Loucy (cell line): ENCODE data around the gene TEX19.

Experiments
- H2AFZ ChIP-seq: fragments of 200-600 bp; sonication (generic); 2 replicates; pipeline ENCODE4 v1.6.0; 2016; ENCODE audit warnings: antibody characterized with exemption, mild to moderate bottlenecking, low read length, moderate library complexity
- H3F3A ChIP-seq: fragments of 200-600 bp; 2 replicates; pipeline ENCODE4 v1.6.0; 2016; ENCODE audit warnings: antibody characterized with exemption, low read depth, mild to moderate bottlenecking
- H3K27me3 ChIP-seq: fragments of 200-600 bp; sonication (generic); 2 replicates; pipeline ENCODE4 v1.6.1; 2014; ENCODE audit warnings: low read length, mild to moderate bottlenecking; ENCODE audit not compliant: insufficient read depth, poor library complexity, severe bottlenecking
- H3K36me3 ChIP-seq: fragments of 200-600 bp; sonication (generic); 2 replicates; pipeline ENCODE4 v1.6.1; 2016; ENCODE audit warnings: low read length; ENCODE audit not compliant: insufficient read depth
- H3K4me1 ChIP-seq: fragments of 200-600 bp; sonication (generic); 2 replicates; pipeline ENCODE4 v1.5.1; 2014; ENCODE audit warnings: low read length, mild to moderate bottlenecking; ENCODE audit not compliant: insufficient read depth, poor library complexity, severe bottlenecking
- H3K4me2 ChIP-seq: fragments of 200-600 bp; sonication (generic); 2 replicates; pipeline ENCODE4 v1.6.0; 2014; ENCODE audit warnings: antibody characterized with exemption, low read length, low read depth, mild to moderate bottlenecking; ENCODE audit not compliant: poor library complexity, severe bottlenecking
- H3K4me3 ChIP-seq: fragments of 200-600 bp; sonication (generic); 2 replicates; pipeline ENCODE4 v1.5.1; 2014; ENCODE audit warnings: low read length, mild to moderate bottlenecking, mixed read lengths; ENCODE audit not compliant: poor library complexity, severe bottlenecking
- H3K79me2 ChIP-seq: fragments of 200-600 bp; sonication (generic); 2 replicates; pipeline ENCODE4 v1.6.1; 2014; ENCODE audit warnings: low read length; ENCODE audit not compliant: insufficient read depth
- H3K9ac ChIP-seq: fragments of 200-600 bp; sonication (generic); 2 replicates; pipeline ENCODE4 v1.6.0; 2014; ENCODE audit warnings: mild to moderate bottlenecking, low read depth, low read length, moderate library complexity; ENCODE audit not compliant: poor library complexity, severe bottlenecking
- H3K9me2 ChIP-seq: fragments of 200-600 bp; sonication (generic); replicated peaks from 2 replicates; pipeline ENCODE4 v1.6.1; 2016; ENCODE audit warnings: low read depth, low read length, mixed read lengths
- H3K9me3 ChIP-seq: fragments of 200-600 bp; sonication (generic); 2 replicates; pipeline ENCODE4 v1.6.1; 2014; ENCODE audit warnings: mild to moderate bottlenecking, antibody characterized with exemption, low read length, low read depth; ENCODE audit not compliant: insufficient read depth
- H4K20me1 ChIP-seq: fragments of 200-600 bp; sonication (generic); 2 replicates; pipeline ENCODE4 v1.6.0; 2014; ENCODE audit warnings: antibody characterized with exemption, low read length, mild to moderate bottlenecking; ENCODE audit not compliant: insufficient read depth, poor library complexity, severe bottlenecking
- CTCF ChIP-seq: fragments of 200-600 bp; sonication (generic); conservative IDR thresholded peaks from 2 replicates; pipeline ENCODE4 v1.5.1; 2014; ENCODE audit warnings: mild to moderate bottlenecking, antibody characterized with exemption, low read length
- EZH2phosphoT487 ChIP-seq: fragments of 200-600 bp; IDR thresholded peaks from 2 replicates; pipeline ENCODE4 v1.6.1; 2018; ENCODE audit warnings: antibody characterized with exemption, mild to moderate bottlenecking, moderate library complexity, borderline replicate concordance

TEX19 gene

DNA sequence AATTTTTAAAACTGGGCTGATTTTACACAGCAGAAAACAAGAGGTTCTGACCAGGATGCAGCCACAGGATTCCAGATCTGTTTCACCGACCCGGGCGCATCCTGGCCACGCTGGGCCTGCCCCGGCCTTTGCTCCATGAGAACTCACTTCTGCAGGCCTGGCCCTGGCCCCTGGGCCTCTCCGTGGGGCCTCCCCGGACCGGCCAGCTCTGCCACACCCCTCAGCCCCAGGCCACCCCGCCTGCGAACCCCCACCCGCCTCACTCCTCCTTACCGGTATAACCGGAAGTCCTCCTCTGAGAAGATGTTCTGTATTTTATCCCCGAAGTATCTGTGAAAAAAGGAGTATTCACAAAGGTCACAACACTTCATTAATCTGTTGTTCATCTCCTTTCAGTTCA is 46.0 kb downstream of the TEX19 start:
- TF ChIP-seq EZH2phosphoT487: no peak
- no peak for TF ChIP-seq CTCF
- H3K9ac ChIP-seq: no peak overlapping the region
- no peak overlapping the region for H3K4me3 ChIP-seq
- no peak overlapping the region for H3K4me2 ChIP-seq
- no peaks in the 10 kb centered on the region for H4K20me1 ChIP-seq
- peaks cover 6% of the 10 kb centered on the region for H3F3A ChIP-seq
- H2AFZ ChIP-seq: no peak overlapping the region
- H3K9me3 ChIP-seq: no peaks in the 10 kb centered on the region
- no peaks in the 10 kb centered on the region for H3K9me2 ChIP-seq
- H3K27me3 ChIP-seq: no peaks in the 10 kb centered on the region
- peaks cover 6% of the 10 kb centered on the region; the same call in 1 of the 2 replicates for H3K36me3 ChIP-seq
- H3K79me2 ChIP-seq: no peaks in the 10 kb centered on the region
- H3K4me1 ChIP-seq: peaks cover 20% of the 10 kb centered on the region

DNA sequence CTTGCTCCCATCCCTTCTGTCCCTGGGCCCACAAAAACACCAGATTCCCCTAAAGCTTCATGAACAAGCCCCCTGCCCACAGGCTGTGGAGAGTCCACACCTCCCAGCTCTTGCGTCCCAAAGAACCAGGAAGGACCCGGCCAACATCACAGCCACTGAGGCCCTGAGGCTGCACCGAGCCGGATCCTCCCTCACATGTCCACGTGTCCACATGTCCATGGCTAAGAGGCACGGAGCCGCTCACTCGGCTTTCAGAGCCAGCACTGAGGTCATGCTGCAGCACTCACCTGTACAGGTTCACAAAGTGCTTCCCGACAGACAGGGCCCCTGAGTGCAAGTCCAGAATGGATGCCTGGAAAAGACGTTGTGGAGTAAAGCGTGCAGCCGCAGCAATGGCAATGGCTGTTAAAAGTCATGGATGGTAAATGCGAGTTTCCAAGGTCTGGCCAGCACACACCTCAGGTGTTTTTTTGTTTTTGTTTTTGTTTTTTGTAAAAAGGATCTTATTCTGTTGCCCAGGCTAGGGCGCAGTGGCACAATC is 47.2 kb downstream of the TEX19 start:
- Histone ChIP-seq H3K27me3 (no peaks in the 10 kb centered on the region), H3K9me2 (no peaks in the 10 kb centered on the region), H3K9me3 (no peaks in the 10 kb centered on the region), H3K79me2 (no peaks in the 10 kb centered on the region), H3K4me1 (peaks cover 11% of the 10 kb centered on the region), H2AFZ (no peak overlapping the region), H3F3A (no peaks in the 10 kb centered on the region), H4K20me1 (no peaks in the 10 kb centered on the region), H3K4me3 (no peak overlapping the region), H3K4me2 (no peak overlapping the region), H3K36me3 (peaks cover 6% of the 10 kb centered on the region; the same call in 1 of the 2 replicates), H3K9ac (no peak overlapping the region)
- TF ChIP-seq EZH2phosphoT487: no peak
- TF ChIP-seq CTCF: no peak

DNA sequence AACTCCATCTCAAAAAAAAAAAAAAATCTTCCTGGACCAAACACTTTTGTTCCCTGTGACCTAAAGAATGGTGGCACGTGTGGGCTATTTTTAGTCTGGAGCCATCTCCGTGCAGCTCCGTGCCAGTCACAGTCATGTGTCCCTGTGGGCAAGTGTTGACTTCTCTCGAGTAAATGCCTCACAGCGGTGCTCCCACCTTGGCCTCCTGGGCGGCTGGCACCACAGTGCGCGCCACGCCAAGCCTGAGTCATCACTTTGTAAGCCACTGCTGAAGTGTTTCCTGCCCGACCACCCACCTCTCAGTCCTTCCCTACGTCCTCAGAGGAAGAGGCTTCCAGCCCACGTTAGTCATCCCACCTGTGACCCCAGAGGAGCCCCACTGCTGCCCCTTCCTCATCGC is 48.2 kb downstream of the TEX19 start:
- Histone ChIP-seq H2AFZ (no peak overlapping the region), H3K9me2 (no peaks in the 10 kb centered on the region), H3K9me3 (no peaks in the 10 kb centered on the region), H3K9ac (no peak overlapping the region), H3K4me3 (no peak overlapping the region), H3F3A (no peaks in the 10 kb centered on the region), H4K20me1 (no peaks in the 10 kb centered on the region), H3K4me1 (peaks cover 4% of the 10 kb centered on the region), H3K27me3 (no peaks in the 10 kb centered on the region), H3K79me2 (no peaks in the 10 kb centered on the region), H3K4me2 (no peak overlapping the region), H3K36me3 (peaks cover 6% of the 10 kb centered on the region; the same call in 1 of the 2 replicates)
- TF ChIP-seq CTCF: no peak
